Type B pancreatic cell (in vitro differentiated cells): ENCODE measurements around the gene SUN3. TPM values are rescaled to one million over a fixed set of nuclear protein-coding genes. Genes with fewer than 3 reads are reported as not detected.
A peak's percentile ranks its signal among the peaks of the same experiment; 100 is the strongest.

ENCODE experiments used
- DNase-seq: peaks from one replicate; pipeline ENCODE4 v3.0.0; 2021; ENCODE audit warnings: mixed read lengths; ENCODE audit not compliant: unreplicated experiment; ENCODE audit errors: extremely low spot score
- H3K27ac Mint-ChIP-seq: 2 replicates; pipeline ENCODE4 v1.8.0; 2021; ENCODE audit warnings: mild to moderate bottlenecking, mixed read lengths
- H3K27me3 Mint-ChIP-seq: 2 replicates; pipeline ENCODE4 v1.8.0; 2021; ENCODE audit warnings: mixed read lengths
- H3K36me3 Mint-ChIP-seq: 2 replicates; pipeline ENCODE4 v1.8.0; 2021; ENCODE audit warnings: mixed read lengths
- H3K4me1 Mint-ChIP-seq: one replicate; pipeline ENCODE4 v1.8.0; 2021; ENCODE audit warnings: mixed read lengths; ENCODE audit not compliant: unreplicated experiment
- H3K4me3 Mint-ChIP-seq: 2 replicates; pipeline ENCODE4 v1.8.0; 2021; ENCODE audit warnings: mild to moderate bottlenecking, mixed read lengths
- H3K9me3 Mint-ChIP-seq: 2 replicates; pipeline ENCODE4 v1.8.0; 2021; ENCODE audit warnings: mixed read lengths
- total RNA-seq: library from RNA; stranded (reverse); gene quantifications from 2 replicates; pipeline ENCODE4 v1.2.1, GENCODE V29; 2021; ENCODE audit warnings: low replicate concordance
- TF ChIP-seq, protein P1 (sequence below): fragments of 200-600 bp; sonication (generic); conservative IDR thresholded peaks from 2 replicates; pipeline ENCODE4 v1.5.0; 2021; ENCODE audit warnings: antibody characterized with exemption, mild to moderate bottlenecking

Gene SUN3
- total RNA-seq, 1 donor from 2014 or later, result not detected

DNA sequence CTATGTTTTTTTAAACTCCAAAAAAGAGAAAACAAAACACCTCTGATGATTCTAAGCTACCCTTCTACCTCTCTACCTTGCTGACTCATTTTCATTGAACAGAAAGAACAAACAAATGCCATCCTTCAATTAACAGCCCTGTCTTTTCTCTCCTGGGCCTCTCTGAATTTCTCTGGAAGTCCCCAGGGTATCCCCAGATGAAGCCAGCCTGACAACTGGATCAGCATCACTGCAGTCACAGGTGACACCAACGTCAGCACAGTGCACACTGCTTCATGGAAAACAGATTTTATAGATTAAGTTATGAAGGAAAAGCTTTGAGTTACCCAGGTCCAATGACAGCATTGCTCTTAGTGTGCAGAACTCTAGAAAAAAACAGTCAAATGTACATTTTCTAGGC is 55.2 kb downstream of the SUN3 start:
- H3K36me3 Mint-ChIP-seq, result peaks cover 57% of the 10 kb centered on the region
- H3K27ac Mint-ChIP-seq, result no peak overlapping the region
- H3K4me1 Mint-ChIP-seq, result peaks cover 33% of the 10 kb centered on the region
- no peak for DNase-seq
- no peak overlapping the region for H3K4me3 Mint-ChIP-seq
- no peaks in the 10 kb centered on the region for H3K9me3 Mint-ChIP-seq
- H3K27me3 Mint-ChIP-seq, result no peaks in the 10 kb centered on the region
- TF ChIP-seq, protein P1, sequence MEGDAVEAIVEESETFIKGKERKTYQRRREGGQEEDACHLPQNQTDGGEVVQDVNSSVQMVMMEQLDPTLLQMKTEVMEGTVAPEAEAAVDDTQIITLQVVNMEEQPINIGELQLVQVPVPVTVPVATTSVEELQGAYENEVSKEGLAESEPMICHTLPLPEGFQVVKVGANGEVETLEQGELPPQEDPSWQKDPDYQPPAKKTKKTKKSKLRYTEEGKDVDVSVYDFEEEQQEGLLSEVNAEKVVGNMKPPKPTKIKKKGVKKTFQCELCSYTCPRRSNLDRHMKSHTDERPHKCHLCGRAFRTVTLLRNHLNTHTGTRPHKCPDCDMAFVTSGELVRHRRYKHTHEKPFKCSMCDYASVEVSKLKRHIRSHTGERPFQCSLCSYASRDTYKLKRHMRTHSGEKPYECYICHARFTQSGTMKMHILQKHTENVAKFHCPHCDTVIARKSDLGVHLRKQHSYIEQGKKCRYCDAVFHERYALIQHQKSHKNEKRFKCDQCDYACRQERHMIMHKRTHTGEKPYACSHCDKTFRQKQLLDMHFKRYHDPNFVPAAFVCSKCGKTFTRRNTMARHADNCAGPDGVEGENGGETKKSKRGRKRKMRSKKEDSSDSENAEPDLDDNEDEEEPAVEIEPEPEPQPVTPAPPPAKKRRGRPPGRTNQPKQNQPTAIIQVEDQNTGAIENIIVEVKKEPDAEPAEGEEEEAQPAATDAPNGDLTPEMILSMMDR, result no peak

DNA sequence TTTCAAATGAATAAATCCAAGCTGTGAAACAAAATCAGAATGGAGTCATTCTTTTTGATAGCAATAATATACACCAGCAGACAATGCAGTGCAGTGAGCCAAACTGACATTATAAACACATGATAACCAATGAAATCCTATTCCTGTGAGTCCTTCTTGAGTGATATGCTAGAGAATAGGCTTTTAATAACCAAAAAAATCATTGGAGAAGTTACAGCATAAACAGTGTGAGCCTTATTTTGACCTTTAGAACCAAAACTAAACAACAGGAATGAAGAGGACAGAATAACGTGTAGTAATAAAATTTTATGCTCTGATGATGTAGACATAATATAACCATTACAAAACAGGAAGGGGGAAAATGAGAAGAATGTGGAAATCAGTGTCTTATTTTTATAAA is 58.1 kb downstream of the SUN3 start:
- no peaks in the 10 kb centered on the region for H3K27me3 Mint-ChIP-seq
- peaks cover 25% of the 10 kb centered on the region for H3K4me1 Mint-ChIP-seq
- TF ChIP-seq, protein P1, result no peak
- no peaks in the 10 kb centered on the region for H3K9me3 Mint-ChIP-seq
- peak overlapping the region; percentile 68 for H3K27ac Mint-ChIP-seq
- DNase-seq, result no peak
- peak overlapping the region; percentile 45 for H3K4me3 Mint-ChIP-seq
- peaks cover 64% of the 10 kb centered on the region for H3K36me3 Mint-ChIP-seq

DNA sequence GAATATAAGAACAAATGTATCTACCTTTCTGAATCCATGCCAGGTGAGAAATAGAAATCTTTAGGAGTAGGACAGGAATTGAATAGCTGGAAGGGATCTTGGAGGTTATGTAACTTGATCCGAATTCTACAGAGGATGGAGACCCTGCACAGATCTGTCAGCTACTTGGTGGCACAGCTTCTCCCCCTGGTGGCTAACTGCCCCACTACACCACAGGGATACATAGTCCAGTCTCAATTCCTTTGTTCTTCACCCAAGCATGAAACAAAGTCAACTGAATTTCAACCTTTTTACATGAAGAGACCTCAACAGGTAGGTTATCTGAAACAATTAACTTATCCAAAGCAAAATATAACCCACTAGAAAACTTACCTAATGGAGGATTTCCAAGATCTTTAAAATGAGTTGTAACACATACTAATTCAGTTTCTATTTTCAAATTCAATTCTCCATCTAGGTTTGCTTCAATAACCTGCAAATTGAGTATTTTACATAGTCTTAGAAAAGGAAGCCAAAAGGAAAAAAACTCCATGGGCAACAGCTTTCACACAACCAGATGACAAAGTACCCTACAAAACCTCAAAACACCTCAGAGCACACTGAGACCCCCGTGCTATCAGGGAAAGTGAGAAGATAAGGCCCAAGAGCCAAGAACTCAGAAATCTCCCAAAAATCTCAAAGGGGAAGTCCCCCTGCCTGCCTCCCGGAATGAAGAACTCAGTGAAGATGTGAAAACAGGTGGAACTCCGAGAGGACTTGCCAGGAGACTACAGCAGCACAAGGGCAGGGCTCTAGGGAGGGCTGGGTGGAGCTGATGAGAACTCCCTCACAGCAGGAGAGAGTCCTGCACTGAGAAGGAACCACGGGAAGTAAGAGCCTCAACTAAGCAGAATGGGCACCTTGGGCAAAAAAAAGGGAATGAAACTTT is 59.8 kb downstream of the SUN3 start:
- TF ChIP-seq, protein P1, result peak; percentile 97
- H3K9me3 Mint-ChIP-seq, result no peaks in the 10 kb centered on the region
- peak overlapping the region; percentile 68 for H3K27ac Mint-ChIP-seq
- peaks cover 67% of the 10 kb centered on the region for H3K36me3 Mint-ChIP-seq
- no peak for DNase-seq
- no peaks in the 10 kb centered on the region for H3K27me3 Mint-ChIP-seq
- peak overlapping the region; percentile 9 for H3K4me3 Mint-ChIP-seq
- H3K4me1 Mint-ChIP-seq, result peaks cover 25% of the 10 kb centered on the region

DNA sequence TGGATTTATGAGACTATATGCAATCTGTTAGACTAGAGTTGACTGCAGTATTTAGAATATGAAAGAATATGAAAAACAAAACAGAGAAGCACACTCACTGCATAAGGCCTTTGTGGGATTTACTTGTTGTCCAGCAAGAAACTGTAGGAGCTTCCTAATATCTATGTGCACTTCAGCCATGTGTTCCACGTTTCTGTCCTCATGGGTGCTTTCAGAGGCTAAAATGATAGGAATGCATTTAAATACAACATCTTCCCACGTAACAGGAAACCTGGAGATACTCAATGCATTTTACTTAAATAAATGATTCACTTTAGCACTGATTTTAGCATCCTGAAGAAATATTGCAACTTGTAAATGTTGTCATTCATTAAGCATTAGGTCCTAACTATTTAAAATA is 61.2 kb downstream of the SUN3 start:
- H3K4me3 Mint-ChIP-seq, result no peak overlapping the region
- H3K27ac Mint-ChIP-seq, result no peak overlapping the region

DNA sequence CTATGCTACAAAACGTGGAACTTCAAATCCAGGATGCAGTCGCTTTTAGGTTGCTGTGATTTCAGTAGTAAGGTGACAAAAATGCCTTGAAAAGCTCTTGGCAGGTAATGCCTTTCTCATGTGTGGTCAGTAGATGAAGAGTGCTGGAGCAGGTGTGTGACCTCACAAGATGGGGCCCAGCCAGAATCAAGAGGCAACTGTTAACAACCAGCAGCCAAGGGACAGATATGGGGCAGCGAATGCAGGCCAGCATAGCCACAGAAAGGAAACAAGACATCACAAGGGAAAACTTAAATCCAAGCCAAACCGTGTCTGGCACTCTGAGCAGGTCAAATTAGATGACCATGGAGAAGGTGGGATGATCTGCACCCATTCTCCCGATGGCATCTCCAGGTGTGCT is 61.8 kb downstream of the SUN3 start:
- peaks cover 25% of the 10 kb centered on the region for H3K4me1 Mint-ChIP-seq
- H3K36me3 Mint-ChIP-seq, result peaks cover 64% of the 10 kb centered on the region
- no peak overlapping the region for H3K27ac Mint-ChIP-seq
- TF ChIP-seq, protein P1, result no peak
- no peak for DNase-seq
- H3K4me3 Mint-ChIP-seq, result no peak overlapping the region
- H3K27me3 Mint-ChIP-seq, result no peaks in the 10 kb centered on the region
- H3K9me3 Mint-ChIP-seq, result no peaks in the 10 kb centered on the region

More for the DNA sequence above, 61.2 kb downstream of the SUN3 start:
- H3K9me3 Mint-ChIP-seq, result no peaks in the 10 kb centered on the region
- H3K4me1 Mint-ChIP-seq, result peaks cover 25% of the 10 kb centered on the region
- TF ChIP-seq, protein P1, result no peak
- H3K36me3 Mint-ChIP-seq, result peaks cover 66% of the 10 kb centered on the region
- no peak for DNase-seq
- H3K27me3 Mint-ChIP-seq, result no peaks in the 10 kb centered on the region
